Measurements from ENCODE around the gene NTS. TPM values are rescaled to one million over a fixed set of nuclear protein-coding genes. Genes with fewer than 3 reads are reported as not detected.

The NTS gene
- total and polyA plus RNA-seq, 10 of the 15 experiments (the other 5 are each of a cell fraction or from before 2014, with no cell fraction given) = 0.05 to 0.11 TPM; not detected in 8

GRCh38 chr12:85825746-85826145, 48.3 kb upstream of the NTS start:
- no peak for FAIRE-seq
- no peak for ATAC-seq
- Histone ChIP-seq H3K4me2 (ENCODE audit: control insufficient read depth, insufficient read depth) (no peak overlapping the region), H3K9me3 (replicated peaks; ENCODE audit: control insufficient read depth, insufficient read depth, low read length) (no peaks in the 10 kb centered on the region), H4K20me1 (ENCODE audit: control insufficient read depth, insufficient read depth) (no peaks in the 10 kb centered on the region), H3K9ac (ENCODE audit: control insufficient read depth, insufficient read depth, low read length) (no peak overlapping the region), H3K79me2 (ENCODE audit: control insufficient read depth, insufficient read depth, low read length) (no peaks in the 10 kb centered on the region), H3K36me3 (ENCODE audit: control insufficient read depth in 2 of 2, insufficient read depth in 2 of 2, low read length in 1 of 2) (no peaks in the 10 kb centered on the region), H2AFZ (ENCODE audit: control insufficient read depth, low read depth, low read length) (no peak overlapping the region), H3K27ac (ENCODE audit: control insufficient read depth, insufficient read depth) (no peak overlapping the region), H3K4me1 (ENCODE audit: control insufficient read depth, insufficient read depth, low read length) (no peaks in the 10 kb centered on the region), H3K27me3 (replicated peaks in 1 of 2; ENCODE audit: control insufficient read depth in 2 of 2, insufficient read depth in 2 of 2, low read length in 1 of 2) (no peaks in the 10 kb centered on the region), H3K4me3 (no peak overlapping the region)
- ChIA-PET RAD21 (ENCODE audit: unreplicated experiment) (no interaction called here), POLR2A (no interaction called here), CTCF (no interaction called here), SMC1A (ENCODE audit: uncharacterized antibody, unreplicated experiment) (no interaction called here)
- in situ Hi-C loops (cut with MboI) = no loop called here
- no TSS peak for BruUV-seq (replicated peaks)
- TF ChIP-seq ZNF217 (IDR thresholded peaks at IDR 0.05) (no peak), POLR2AphosphoS2 (IDR thresholded peaks at IDR 0.05; ENCODE audit: low read depth, low read length) (no peak)
- intact Hi-C loops (cut with micrococcal nuclease; ENCODE audit: unreplicated experiment) = no loop called here
- DNase-seq (ENCODE audit: low read depth, low spot score) = no peak

- Histone ChIP-seq H3K4me1 (ENCODE audit: control insufficient read depth, insufficient read depth, low read length) (no peaks in the 10 kb centered on the region), H3K27me3 (replicated peaks in 1 of 2; ENCODE audit: control insufficient read depth in 2 of 2, insufficient read depth in 2 of 2, low read length in 1 of 2) (no peaks in the 10 kb centered on the region), H3K27ac (ENCODE audit: control insufficient read depth, insufficient read depth) (no peak overlapping the region), H2AFZ (ENCODE audit: control insufficient read depth, low read depth, low read length) (no peak overlapping the region), H3K4me3 (no peak overlapping the region), H3K79me2 (ENCODE audit: control insufficient read depth, insufficient read depth, low read length) (no peaks in the 10 kb centered on the region), H4K20me1 (ENCODE audit: control insufficient read depth, insufficient read depth) (no peaks in the 10 kb centered on the region), H3K9ac (ENCODE audit: control insufficient read depth, insufficient read depth, low read length) (no peak overlapping the region), H3K36me3 (ENCODE audit: control insufficient read depth in 2 of 2, insufficient read depth in 2 of 2, low read length in 1 of 2) (no peaks in the 10 kb centered on the region), H3K9me3 (replicated peaks; ENCODE audit: control insufficient read depth, insufficient read depth, low read length) (no peaks in the 10 kb centered on the region), H3K4me2 (ENCODE audit: control insufficient read depth, insufficient read depth) (no peak overlapping the region)
- RAD21 ChIA-PET (ENCODE audit: unreplicated experiment) = no interaction called here
- FAIRE-seq (no peak), DNase-seq (ENCODE audit: low read depth, low spot score) (no peak), ATAC-seq (no peak)
- in situ Hi-C loops (cut with MboI) = no loop called here
- TF ChIP-seq NFYB (IDR thresholded peaks at IDR 0.05; ENCODE audit: insufficient read depth, low read depth, low read length) (no peak), SIX5 (IDR thresholded peaks at IDR 0.05; ENCODE audit: low read depth, low read length, severe bottlenecking) (no peak), RFX5 (IDR thresholded peaks at IDR 0.05; ENCODE audit: low read depth, low read length) (no peak), KDM1A (IDR thresholded peaks at IDR 0.05; ENCODE audit: borderline replicate concordance) (no peak)
- intact Hi-C loops (cut with micrococcal nuclease; ENCODE audit: unreplicated experiment) = no loop called here
- SMC1A ChIA-PET (ENCODE audit: uncharacterized antibody, unreplicated experiment) = no interaction called here
- POLR2A ChIA-PET = no interaction called here
- WGBS (ENCODE audit: insufficient coverage, insufficient replicate concordance, low lambda C conversion rate, missing lambda C conversion rate) = 30% methylated on average over 1 of the region's 1 CpG
- CTCF ChIA-PET = no interaction called here
- no TSS peak for BruUV-seq (replicated peaks)
These were observed 45.5 kb upstream of the NTS start for GRCh38 chr12:85828576-85828975.

Data from GM12878 (cell line).